ENCODE results near the gene NHEJ1. TPM values are rescaled to one million over a fixed set of nuclear protein-coding genes. Genes with fewer than 3 reads are reported as not detected.

NHEJ1 gene
- total RNA-seq, 1 experiment from 2014 or later: 20.8 TPM

- Histone ChIP-seq H3K4me1 (ENCODE audit: insufficient read depth, low read length) (no peaks in the 10 kb centered on the region), H3K23me2 (ENCODE audit: insufficient read length, low read depth, low read length, poor library complexity, severe bottlenecking) (no peaks in the 10 kb centered on the region), H3K4me2 (ENCODE audit: insufficient read depth, insufficient read length, low read length) (no peak overlapping the region), H2AFZ (ENCODE audit: low read length) (no peak overlapping the region), H2BK15ac (ENCODE audit: low read depth, low read length) (no peak overlapping the region), H3K56ac (ENCODE audit: insufficient read length, low read depth, low read length) (no peak overlapping the region), H3K9me3 (ENCODE audit: control insufficient read depth, low read depth, low read length) (no peaks in the 10 kb centered on the region), H3K14ac (ENCODE audit: insufficient read depth, low read length) (no peak overlapping the region), H3K79me1 (ENCODE audit: insufficient read depth, low read depth, low read length, poor library complexity, severe bottlenecking) (no peaks in the 10 kb centered on the region), H4K91ac (ENCODE audit: insufficient read length, low read depth, low read length) (no peak overlapping the region), H4K5ac (ENCODE audit: insufficient read length, low read depth, low read length) (no peak overlapping the region), H3T11ph (ENCODE audit: low read length) (no peak overlapping the region), H3K27me3 (ENCODE audit: insufficient read depth, low read length) (no peaks in the 10 kb centered on the region), H3K23ac (ENCODE audit: insufficient read length, low read depth, low read length) (no peak overlapping the region), H2BK20ac (ENCODE audit: low read depth, low read length, poor library complexity, severe bottlenecking) (no peak overlapping the region), H3K79me2 (ENCODE audit: insufficient read depth, low read length) (no peaks in the 10 kb centered on the region), H2BK12ac (ENCODE audit: insufficient read length, low read depth, low read length) (no peak overlapping the region), H2BK5ac (ENCODE audit: insufficient read length, low read length) (no peak overlapping the region), H3K18ac (ENCODE audit: insufficient read length, low read depth, low read length) (no peak overlapping the region), H3K4ac (ENCODE audit: low read depth, low read length) (no peak overlapping the region), H2BK120ac (ENCODE audit: low read depth, low read length, poor library complexity, severe bottlenecking) (no peak overlapping the region), H2AK5ac (ENCODE audit: insufficient read length, low read length) (no peak overlapping the region), H3K9ac (ENCODE audit: extremely low read depth, insufficient read length, low read length) (no peak overlapping the region), H4K8ac (replicated peaks; ENCODE audit: insufficient read length, low read depth, low read length) (no peak overlapping the region), H4K20me1 (ENCODE audit: control insufficient read depth, insufficient read depth, insufficient read length) (no peaks in the 10 kb centered on the region), H3K27ac (ENCODE audit: insufficient read length, low read depth, low read length) (no peak overlapping the region)
- DNase-seq: peak; percentile 81
- H3K27me3 Mint-ChIP-seq (ENCODE audit: low read depth): no peaks in the 10 kb centered on the region
- peak overlapping the region in 1 of 3 experiments; percentile 29; a peak in 1 of 7 replicates for H3K27ac Mint-ChIP-seq
- WGBS (ENCODE audit: extremely low coverage, insufficient read length, low lambda C conversion rate): no CpG with 5 or more reads among the region's 3 CpGs
- peaks cover 9 to 13% of the 10 kb centered on the region in 2 experiments for H3K4me1 Mint-ChIP-seq
- no peak for TF ChIP-seq CTCF (conservative IDR thresholded peaks at IDR 0.05)
- no peaks in the 10 kb centered on the region for H3K9me3 Mint-ChIP-seq
- no peaks in the 10 kb centered on the region for H3K36me3 Mint-ChIP-seq (ENCODE audit: insufficient read depth in 1 of 3, low read depth in 3 of 3)
- H3K4me3 Mint-ChIP-seq: no peak overlapping the region
These were observed 51.1 kb downstream of the NHEJ1 start for GRCh38 chr2:219109471-219109870.

Data from H9 (cell line).